Endothelial cell of hepatic sinusoid (primary cell): Measurements from ENCODE around the gene CA10.

Experiments used
- in situ Hi-C: cut with HindIII; loops from 2 replicates; pipeline ENCODE4 v1.10.0; 2017; ENCODE audit warnings: low sequenced_read_pairs

CA10 gene

DNA sequence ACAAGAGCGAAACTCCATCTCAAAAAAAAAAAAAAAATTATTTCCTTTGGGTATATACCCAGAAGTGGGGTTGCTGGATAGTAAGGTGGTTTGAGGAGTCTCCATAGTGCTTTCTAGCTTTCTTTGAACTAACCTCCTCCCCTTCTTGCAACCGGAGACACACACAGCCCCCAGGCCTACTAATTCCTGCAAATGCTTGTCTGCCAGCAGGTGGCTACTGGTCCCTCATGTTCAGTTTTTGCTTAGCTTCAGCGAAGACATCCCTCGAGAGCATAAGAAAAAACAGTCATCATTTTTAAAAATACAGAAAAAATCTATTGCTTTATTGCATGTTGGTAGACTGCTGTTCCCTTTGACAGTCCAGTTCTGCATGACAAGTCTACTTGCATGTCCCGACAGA lies 459.2 kb downstream of the CA10 start:
- in situ Hi-C loops: no loop called here

DNA sequence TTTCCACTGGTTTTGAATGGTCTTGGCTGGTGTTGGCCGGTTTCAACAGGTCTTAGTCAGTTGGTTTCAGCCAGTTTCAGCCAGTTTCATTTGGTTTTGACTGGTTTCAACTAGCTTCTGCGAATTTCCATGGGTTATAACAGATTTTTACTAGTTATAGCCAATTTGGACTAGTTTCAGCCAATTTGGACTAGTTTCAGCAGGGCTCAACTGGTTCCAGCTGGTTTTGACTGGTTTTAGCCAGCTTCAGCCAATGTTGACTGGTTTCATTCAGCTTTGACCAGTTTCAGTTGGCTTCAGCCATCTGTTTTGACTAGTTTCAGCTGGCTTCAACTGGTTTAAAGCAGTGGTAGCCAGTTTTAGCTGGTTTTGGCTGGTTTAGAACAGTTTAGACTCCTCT lies 465.6 kb downstream of the CA10 start:
- in situ Hi-C loops: no loop called here

DNA sequence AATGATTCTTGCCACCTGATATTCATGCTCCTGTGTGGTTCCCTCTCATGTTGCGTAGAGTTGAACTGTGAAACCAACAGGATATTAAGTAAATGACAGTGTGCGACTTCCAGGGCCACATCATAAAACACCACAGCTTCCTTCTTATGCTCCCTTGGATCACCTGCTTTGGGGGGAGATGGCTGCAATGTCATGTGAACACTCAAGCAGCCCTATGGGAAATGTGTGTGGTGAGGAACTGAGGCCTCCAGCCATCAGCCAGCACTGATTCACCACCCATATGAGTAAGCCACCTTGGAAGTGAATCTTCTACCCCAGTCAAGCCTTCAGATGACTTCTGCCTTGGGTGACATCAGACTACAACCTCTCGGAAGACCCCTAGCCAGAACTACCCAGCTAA lies 470.6 kb downstream of the CA10 start:
- in situ Hi-C loops: loop anchor here (10.0 kb wide), 1 partner anchor 387 kb away; no protein-coding TSS in a partner anchor

DNA sequence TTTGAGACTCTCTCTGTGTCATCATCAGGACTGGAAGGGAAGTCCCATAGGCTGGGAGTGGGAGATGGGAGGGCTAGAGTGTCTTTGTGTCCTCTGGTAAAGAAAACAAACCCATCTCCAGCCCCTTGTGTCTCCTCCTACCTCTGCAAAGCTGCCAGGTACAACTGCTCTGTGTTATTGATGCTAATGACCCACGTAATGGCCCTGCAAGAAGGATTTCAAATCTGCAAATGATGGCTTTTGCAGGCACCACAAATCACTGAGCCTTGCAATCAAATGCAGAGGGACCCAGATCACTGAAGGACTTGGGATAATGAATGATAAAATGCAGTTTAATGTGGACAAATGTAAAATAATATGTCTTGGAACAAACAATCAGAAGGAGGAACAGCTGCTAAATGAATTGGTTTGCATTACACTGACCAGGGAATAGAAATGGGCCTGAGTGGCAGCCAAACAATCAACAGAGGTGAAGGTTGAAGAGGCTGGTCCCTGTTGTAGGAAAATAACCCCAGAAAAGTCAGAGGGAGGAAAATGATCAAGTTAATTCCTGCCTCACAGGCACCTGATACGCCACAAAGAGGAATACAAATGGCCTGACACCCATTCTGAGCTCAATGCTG lies 473.1 kb downstream of the CA10 start:
- in situ Hi-C loops: loop anchor here (10.0 kb wide), 1 partner anchor 389 kb away; no protein-coding TSS in a partner anchor

DNA sequence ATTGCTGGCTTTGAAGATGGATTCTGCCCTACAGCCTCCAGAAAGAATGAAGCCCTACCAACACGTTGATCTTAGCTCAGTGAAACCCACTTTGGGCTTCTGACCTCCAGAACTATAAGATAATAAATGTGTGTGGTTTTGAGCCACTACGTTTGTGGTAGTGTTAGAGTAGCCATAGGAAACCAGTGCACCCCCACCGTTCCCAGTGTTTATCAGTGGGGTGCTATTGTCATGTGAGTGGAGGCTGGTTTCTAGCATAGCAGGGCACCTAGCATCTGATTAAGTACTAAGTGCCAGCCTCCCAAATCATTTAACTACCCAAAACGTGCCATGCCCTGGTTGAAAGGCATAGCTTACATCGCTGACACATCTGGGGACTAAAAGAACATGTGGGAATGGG lies 474.3 kb downstream of the CA10 start:
- in situ Hi-C loops: loop anchor here (10.0 kb wide), 1 partner anchor 391 kb away; no protein-coding TSS in a partner anchor

DNA sequence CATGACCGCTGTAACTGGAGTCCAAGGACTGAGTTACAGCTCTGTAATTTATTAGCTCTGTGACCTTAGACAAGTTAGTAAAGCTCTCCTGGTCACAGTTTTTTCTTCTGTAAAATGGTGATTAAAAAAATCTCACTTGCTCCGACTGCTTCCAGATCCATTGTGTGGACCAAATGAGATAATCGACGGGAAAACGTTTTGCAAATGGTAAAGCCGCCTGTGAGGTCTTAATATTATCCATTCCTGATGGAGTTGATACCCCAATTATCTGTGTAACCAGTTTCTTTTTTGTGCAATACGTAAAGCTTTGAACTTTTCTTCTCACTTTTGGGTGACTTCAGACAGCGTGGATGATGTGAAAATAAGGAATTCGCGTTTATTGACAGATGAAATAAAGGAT lies 475.2 kb downstream of the CA10 start:
- in situ Hi-C loops: loop anchor here (10.0 kb wide), 1 partner anchor 392 kb away; no protein-coding TSS in a partner anchor

DNA sequence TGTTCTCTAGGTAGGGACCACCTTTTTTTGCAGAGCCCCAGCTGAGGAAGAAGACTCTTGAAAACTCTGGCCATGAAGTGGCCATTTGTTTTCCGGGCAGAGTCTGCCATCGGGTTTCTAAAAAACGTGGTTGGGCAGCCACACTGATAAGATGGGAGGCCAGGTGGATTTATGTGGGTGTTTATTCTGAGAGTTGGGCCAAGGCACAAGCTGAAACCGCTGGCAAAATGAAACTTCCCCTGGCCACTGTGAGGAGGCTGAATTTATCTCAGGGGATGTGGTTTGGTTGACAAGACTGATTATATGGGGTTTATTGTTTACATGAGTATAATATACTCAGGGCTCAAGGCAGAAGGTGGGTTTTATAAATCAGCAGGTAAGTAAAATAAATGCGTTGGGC lies 476.4 kb downstream of the CA10 start:
- in situ Hi-C loops: loop anchor here (10.0 kb wide), 1 partner anchor 393 kb away; no protein-coding TSS in a partner anchor

DNA sequence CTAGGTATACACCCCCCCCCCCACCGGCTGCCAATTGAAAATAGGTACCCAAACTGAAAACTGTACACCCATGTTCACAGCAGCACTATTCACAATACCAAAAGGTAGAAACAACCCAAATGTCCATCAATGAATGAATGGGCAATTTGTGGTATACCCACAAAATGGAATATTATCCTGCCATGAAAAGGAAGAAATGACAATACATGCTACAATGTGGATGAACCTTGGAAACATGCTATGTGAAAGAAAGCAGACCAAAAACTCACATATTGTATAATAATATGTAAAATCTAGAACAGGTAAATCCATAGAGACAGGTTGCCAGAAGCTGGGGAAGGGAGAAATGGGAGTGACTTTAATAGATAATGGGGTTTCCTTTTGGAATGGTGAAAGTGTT lies 480.6 kb downstream of the CA10 start:
- in situ Hi-C loops: no loop called here

DNA sequence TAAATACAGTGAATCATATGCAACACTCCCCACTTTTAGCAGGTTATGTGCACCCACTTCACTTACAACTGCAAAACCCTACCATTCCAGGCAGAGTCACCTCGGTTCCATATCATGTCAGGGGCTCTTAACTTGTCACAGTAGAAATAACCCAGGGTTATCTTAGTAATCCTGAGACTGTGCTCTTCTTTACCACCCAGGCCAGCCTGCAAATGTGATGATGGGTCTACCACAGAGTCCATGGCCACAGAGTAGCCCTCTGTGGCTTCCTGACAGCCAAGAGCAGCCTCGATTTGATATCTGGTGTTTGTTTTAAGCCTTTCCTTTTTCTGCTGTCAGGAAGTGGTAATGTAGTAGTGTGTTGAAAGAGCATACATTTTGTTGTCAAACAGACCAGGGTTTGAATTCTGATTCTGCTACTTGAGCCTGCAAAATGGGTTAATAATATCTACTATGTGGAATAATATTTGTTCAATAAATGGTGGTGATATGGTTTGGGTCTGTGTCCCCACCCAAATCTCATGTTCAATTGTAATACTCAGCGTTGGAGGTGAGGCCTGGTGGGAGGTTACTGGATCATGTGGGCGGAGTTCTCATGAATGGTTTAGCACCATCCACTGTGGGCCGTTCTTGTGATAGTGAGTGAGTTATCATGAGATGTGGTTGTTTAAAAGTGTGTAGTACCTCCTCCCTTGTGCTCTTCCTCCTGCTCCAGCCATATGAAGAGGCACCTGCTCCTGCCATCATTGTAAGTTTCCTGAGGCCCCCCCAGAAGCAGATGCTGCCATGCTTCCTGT lies 481.6 kb downstream of the CA10 start:
- in situ Hi-C loops: no loop called here

DNA sequence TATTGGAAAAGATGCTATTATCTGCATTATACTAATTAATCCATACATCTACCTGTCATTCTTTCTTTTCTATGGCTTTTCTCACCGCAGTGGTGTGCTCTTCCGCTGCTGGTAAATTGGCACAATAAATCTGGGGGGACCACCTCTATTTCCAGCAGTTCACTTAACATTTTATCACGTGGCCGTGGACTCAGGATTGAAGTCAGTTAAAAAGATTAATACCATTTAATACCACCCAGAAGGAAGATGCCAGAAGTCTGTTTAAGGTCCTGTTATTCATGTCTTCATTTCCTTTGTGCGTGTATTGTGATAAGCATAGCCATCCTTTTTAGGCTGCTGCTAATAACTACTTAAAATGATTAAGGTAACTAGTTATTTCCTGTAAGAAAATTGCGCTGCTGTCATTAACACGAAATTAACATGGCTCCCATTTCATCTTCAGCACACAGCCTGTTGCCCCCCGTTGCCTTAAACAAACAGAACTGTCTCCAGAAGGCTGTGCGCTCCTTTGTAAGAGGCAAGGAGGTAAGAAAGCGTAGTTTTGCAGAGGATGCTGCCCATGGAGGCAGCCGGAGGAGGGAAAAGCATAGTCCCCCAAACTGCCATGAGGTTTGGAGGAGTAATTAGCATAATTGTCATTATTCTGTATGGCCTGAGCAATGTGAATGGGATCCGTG lies 483.8 kb downstream of the CA10 start:
- in situ Hi-C loops: no loop called here

DNA sequence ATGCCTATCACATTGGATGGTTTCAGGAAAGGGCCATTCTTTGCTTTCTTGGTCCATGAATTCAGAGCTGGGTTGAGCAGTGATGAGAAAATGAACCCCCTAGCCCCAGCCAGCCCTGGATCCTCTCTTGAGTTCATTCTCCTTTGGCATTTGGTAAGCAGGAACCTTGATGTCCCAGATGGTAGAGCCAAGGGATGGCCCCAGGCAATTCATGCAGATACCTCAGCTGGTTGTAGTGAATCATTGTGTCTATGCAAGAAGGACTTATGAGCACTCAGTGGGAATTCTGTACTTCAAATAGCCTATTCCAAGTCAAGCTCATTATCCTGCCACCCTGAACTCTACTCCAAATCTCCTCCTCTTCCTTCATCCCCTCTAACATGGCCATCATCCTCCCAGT lies 485.4 kb downstream of the CA10 start:
- in situ Hi-C loops: no loop called here

DNA sequence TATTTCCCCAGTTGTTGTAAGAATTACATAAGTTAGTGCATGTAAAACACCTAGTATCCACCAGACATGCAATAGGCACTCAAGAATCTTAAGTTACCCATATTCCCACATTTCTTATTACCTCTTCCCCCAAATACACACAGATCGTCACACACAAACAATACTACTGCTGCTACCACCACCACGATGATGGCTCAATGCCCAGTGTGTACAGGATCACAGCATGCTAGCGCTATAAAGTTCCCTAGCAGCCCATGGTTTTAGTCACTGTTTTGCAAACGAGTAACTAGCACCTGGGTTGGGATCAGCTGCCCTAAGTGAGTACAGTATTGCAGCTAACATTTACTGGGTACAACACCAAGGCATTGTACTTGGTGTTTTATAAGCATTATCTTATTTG lies 486.4 kb downstream of the CA10 start:
- in situ Hi-C loops: no loop called here

DNA sequence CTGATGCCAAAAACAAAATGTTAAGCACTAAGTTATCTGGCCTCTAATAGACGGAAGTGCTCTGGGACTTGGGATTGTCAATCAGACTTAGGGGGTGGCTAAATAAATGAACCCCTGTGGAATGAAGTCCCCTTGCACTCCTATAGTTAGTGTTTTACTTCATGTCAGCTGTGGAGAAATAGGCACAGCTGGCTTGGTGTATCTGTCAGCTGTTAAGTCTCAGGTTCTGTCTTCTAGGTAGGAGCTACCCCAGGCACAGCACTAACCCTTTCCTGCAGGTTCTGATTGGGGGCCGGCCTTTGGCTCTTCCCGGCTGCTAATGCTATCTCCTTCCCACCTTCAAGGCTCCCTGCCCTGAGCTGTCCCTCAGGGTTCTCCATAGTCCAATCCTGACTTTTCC lies 487.6 kb downstream of the CA10 start:
- in situ Hi-C loops: no loop called here

DNA sequence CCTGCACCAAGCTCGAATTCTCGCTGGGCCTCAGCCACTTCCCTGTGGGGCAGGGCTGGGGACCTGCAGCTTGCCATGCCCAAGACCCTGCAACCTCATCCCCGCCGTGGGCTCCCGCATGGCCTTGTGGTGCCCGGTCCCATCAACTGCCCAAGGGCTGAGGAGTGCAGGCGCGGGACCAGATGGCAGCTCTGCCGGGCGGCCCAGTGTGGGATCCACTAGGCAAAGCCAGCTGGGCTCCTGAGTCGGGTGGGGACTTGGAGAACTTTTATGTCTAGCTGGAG lies 489.6 kb downstream of the CA10 start:
- in situ Hi-C loops: no loop called here

DNA sequence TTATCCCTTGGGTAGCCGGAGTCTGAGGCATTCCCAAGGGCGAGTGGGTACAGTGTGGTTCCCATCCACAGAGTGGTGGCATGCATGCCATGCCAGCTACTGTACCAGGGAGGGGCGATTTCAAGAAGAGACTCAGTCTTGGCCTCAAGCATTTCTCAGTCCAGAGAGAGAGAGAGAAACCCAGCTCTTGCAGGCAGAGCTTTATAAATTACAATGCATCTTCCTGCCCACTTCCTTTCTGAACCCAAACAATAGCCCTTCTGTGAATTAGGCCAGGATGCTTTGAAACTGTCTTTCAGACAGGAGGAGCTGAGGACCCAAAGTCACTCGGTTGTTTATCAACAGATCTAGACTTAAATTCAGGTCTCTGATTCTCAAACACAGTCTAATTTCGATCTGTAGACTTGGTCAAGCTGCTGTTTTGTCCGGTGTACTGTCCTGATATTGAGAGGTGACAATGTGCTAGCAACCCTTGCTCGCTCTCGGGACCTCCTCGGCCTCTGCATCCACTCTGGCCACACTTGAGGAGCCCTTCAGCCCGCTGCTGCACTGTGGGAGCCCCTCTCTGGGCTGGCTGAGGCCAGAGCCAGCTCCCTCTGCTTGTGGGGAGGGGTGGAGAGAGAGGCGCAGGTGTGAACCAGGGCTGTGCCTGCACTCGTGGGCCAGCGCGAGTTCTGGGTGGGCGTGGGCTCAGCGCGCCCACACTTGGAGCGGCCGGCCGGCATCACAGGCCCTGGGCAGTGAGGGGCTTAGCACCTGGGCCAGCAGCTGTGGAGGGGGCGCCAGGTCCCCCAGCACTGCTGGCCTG lies 490.2 kb downstream of the CA10 start:
- in situ Hi-C loops: no loop called here

DNA sequence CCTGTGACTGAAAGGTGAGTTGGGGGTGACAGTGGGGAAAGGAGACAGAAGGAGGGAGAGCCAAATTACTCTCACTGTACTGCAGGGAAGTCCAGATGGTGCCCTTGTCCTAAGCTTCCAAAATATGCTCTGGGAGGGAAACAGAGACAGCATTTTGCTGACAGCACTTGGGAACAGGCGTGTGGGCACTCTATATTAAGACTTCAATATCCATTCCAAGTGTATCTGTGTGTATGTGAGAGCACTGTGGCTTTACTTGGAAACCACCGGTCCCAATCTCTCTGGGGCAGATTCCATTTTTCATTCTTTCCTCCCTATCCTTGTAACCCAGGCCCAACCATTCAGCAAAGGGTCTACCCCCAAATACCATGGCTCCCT lies 490.8 kb downstream of the CA10 start:
- in situ Hi-C loops: no loop called here

DNA sequence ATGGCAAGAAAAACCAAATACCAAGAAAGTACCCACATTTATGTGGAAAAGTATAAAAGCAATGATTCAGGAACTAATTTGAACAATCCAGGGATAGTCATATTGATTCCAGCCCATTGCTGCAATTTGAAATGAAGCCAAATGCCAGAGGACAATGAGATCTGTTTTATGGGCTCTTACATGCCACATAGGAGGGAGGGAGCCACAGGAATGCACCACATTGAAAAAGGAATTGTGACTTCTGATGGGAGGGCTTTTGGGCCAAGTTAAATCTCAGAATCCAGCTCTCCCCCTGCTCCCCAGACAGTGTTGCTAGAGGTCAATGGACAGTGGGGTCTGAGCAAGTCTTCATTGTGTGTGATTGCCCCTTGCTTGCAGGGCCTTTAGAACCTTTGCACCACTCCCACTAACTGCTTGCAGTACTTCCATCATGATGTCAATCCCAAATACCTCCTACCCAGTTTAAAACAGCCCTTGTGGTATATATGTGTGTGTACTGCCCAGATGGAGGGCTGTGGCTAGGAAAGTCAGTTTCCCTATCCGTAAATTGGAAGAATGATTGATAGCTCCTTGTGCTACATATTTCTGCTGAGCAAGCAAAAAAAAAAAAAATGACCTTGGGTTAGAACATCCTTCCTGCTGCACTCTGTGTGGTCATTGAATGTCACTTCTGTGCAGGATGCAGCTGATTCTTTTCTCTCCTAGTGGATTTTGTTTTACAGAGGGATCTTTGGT lies 491.4 kb downstream of the CA10 start:
- in situ Hi-C loops: no loop called here

DNA sequence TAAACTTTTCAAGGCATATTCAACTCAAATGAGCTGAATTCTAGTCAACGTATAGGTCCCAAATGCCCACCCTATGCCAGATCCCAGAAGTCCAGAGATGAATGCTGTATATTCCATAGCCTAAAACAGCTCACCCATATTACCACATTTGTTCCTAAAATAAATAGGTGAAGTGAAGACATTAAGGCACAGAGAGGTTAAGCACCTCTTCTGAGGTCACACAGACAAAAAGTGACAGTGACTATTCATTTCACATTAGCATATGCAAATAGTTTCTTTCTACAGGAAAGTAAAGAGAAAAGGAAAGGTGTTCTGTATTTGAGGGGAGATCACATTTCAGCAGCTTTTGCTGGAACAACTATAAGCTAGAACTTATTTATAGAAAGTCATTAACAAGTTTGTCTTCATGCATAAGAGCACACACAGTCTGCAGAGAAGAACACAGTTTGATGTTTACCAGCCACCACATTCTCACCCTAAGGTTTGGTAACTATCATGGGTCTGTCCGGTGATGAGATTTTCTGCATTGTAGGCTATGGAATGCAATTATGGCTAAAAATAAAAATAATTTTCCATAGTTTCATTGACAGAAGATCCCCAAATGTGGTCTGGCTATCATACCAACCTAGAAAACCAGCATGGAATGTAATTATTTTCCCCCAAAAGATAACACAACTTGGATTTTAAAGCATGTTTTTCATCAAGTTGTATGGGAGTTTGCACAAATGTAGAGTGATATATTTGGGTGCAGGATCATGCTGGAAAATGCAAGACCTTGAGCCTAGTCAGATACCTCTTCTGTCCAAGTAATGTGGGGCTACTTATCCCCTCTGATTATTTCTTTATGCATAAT lies 496.1 kb downstream of the CA10 start:
- in situ Hi-C loops: no loop called here

DNA sequence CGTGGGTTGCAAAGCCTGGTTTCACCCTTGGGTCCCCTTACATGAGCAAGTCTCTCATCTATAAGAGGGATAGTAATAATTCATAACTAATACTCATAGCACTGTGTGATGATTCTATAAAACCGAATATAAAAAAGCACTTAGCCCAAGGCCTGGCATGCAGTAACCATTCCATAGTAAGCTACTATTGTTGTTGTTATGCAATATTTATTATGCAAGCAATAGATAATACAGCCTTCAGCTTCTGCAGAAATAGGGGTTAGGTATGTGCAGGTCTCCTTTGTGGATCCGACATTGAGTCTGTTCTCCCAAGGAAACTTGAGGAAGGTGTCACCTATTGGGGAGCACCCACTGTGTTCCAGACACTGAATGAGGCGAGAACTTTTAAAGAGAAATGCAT lies 497.1 kb downstream of the CA10 start:
- in situ Hi-C loops: no loop called here

DNA sequence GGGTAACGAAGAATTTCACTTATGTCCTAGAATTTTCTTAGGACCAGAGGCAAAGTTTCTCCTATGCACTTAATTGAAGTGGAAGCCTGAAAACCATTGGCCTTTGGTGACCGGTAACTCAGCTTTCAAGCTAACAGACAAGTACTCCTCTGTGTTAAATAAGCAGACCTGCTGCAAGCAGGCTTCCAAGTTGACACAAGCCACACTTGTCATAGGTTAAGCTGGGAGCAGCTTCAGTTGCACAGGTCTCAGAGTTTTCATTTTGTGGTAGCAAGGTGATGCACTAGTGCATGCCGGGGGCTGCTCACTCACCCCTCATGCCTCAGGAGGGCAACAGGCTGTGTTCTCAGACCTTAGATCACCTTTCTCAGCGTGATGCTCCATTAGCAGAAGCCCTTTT lies 498.2 kb downstream of the CA10 start:
- in situ Hi-C loops: no loop called here
